Neural crest cell (in vitro differentiated cells): ENCODE measurements around the gene ICOS. TPM values are rescaled to one million over a fixed set of nuclear protein-coding genes. Genes with fewer than 3 reads are reported as not detected.

ENCODE experiments used
- DNase-seq: peaks from one replicate; pipeline ENCODE4 v3.0.0; 2021; ENCODE audit warnings: low read depth, mixed read lengths, low spot score
- H3K27ac Mint-ChIP-seq: one replicate; pipeline ENCODE4 v1.8.0; 2021; ENCODE audit warnings: mild to moderate bottlenecking, mixed read lengths; ENCODE audit not compliant: unreplicated experiment
- H3K27me3 Mint-ChIP-seq: 2 replicates; pipeline ENCODE4 v1.8.0; 2021; ENCODE audit warnings: low read depth, mild to moderate bottlenecking, mixed read lengths
- H3K36me3 Mint-ChIP-seq: 2 replicates; pipeline ENCODE4 v1.8.0; 2021; ENCODE audit warnings: low read depth, mild to moderate bottlenecking, mixed read lengths
- H3K4me1 Mint-ChIP-seq: 2 replicates; pipeline ENCODE4 v1.8.0; 2021; ENCODE audit warnings: mixed read lengths
- H3K4me3 Mint-ChIP-seq: one replicate; pipeline ENCODE4 v1.8.0; 2021; ENCODE audit warnings: mild to moderate bottlenecking, mixed read lengths
- H3K9me3 Mint-ChIP-seq: 2 replicates; pipeline ENCODE4 v1.8.0; 2021; ENCODE audit warnings: mixed read lengths
- CTCF ChIP-seq: fragments of 200-600 bp; sonication (generic); conservative IDR thresholded peaks from 2 replicates; pipeline ENCODE4 v1.5.0; 2021; ENCODE audit warnings: antibody characterized with exemption, mild to moderate bottlenecking
- total RNA-seq: library from RNA; stranded (reverse); gene quantifications from 2 replicates; pipeline ENCODE4 v1.2.1, GENCODE V29; 2021

The ICOS gene
- total RNA-seq, 1 donor from 2014 or later, result not detected

GRCh38 chr2:203994735-203995134 is 58.2 kb downstream of the ICOS start:
- Mint-ChIP-seq H3K27ac (no peak overlapping the region), H3K27me3 (no peaks in the 10 kb centered on the region), H3K4me1 (peaks cover 4% of the 10 kb centered on the region), H3K9me3 (no peaks in the 10 kb centered on the region), H3K4me3 (no peak overlapping the region), H3K36me3 (no peaks in the 10 kb centered on the region)
- TF ChIP-seq CTCF, result no peak
- no peak for DNase-seq

- H3K9me3 Mint-ChIP-seq, result peaks cover under 1% of the 10 kb centered on the region
Measured at GRCh38 chr2:203996692-203997091, 60.1 kb downstream of the ICOS start.

DNA sequence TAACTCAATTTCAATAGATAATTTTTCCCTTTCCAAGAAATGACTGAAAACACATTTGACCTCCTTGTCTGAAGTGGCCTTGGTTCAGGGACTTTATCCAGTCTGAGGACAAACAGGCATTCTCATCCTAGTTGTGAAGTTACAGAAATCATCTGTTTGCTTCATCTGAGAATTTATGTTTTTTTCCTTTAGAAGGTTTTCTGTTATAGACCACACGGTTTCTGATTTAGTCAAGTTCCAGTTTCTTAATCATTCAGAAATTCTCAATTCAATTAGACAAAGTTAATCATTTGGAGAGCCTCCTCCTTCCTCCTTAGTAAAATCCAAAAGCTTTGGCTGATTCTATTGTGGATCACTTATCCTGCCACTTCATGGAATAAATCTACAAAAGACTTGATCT is 60.9 kb downstream of the ICOS start:
- no peaks in the 10 kb centered on the region for H3K27me3 Mint-ChIP-seq
- H3K9me3 Mint-ChIP-seq, result peaks cover 4% of the 10 kb centered on the region
- H3K27ac Mint-ChIP-seq, result no peak overlapping the region
- no peak overlapping the region for H3K4me3 Mint-ChIP-seq
- peaks cover 4% of the 10 kb centered on the region for H3K4me1 Mint-ChIP-seq
- TF ChIP-seq CTCF, result no peak
- no peak for DNase-seq
- no peaks in the 10 kb centered on the region for H3K36me3 Mint-ChIP-seq

More at GRCh38 chr2:203996692-203997091, 60.1 kb downstream of the ICOS start:
- H3K4me1 Mint-ChIP-seq, result peaks cover 4% of the 10 kb centered on the region
- H3K4me3 Mint-ChIP-seq, result no peak overlapping the region
- no peaks in the 10 kb centered on the region for H3K36me3 Mint-ChIP-seq
- no peak for TF ChIP-seq CTCF
- H3K27me3 Mint-ChIP-seq, result no peaks in the 10 kb centered on the region
- DNase-seq, result no peak
- no peak overlapping the region for H3K27ac Mint-ChIP-seq

DNA sequence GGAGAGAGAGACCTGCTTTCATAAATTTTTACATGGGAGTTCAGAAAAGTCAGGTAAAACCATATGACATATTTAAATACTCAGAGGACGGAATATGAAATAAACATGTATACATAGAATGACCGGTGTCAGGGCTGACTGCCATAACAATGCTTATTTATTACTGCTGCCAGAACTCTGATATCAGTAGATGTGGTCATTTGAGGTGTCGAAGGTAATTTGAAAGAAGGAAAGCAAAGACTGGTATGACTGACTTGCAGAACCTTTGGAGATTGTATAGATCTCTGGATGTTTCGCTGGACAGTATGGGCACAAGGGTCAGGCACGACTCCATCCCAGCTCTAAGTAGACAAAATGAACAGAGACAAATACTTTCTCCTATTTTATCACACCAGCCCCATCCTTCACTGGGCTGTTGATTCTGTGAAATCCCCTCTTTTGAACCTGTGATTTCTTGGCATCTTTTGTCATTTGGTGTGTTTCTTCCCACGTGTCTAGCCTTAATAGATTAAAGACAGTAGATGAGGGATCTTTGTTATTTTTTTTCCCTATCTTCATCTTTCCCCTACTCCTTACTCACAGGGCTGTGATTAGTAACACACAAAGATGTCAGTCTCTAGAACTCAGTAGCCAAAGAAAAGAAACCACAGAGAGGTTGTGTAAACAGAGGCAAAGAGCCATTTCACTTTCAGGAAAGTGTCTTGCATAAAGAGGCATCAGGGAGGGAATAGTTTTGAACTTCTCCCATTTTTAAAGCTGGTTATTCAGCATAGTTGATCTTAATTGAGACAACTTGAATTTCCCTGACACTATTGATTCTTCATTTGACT is 61.6 kb downstream of the ICOS start:
- peaks cover 4% of the 10 kb centered on the region for H3K4me1 Mint-ChIP-seq
- no peak overlapping the region for H3K27ac Mint-ChIP-seq
- DNase-seq, result no peak
- no peaks in the 10 kb centered on the region for H3K36me3 Mint-ChIP-seq
- H3K9me3 Mint-ChIP-seq, result peaks cover 4% of the 10 kb centered on the region
- no peak overlapping the region for H3K4me3 Mint-ChIP-seq
- no peak for TF ChIP-seq CTCF
- H3K27me3 Mint-ChIP-seq, result no peaks in the 10 kb centered on the region

GRCh38 chr2:203999835-204000234 is 63.3 kb downstream of the ICOS start:
- Mint-ChIP-seq H3K4me1 (peaks cover 4% of the 10 kb centered on the region), H3K36me3 (no peaks in the 10 kb centered on the region), H3K27ac (no peak overlapping the region), H3K4me3 (no peak overlapping the region), H3K27me3 (no peaks in the 10 kb centered on the region), H3K9me3 (peaks cover 4% of the 10 kb centered on the region)
- TF ChIP-seq CTCF, result no peak
- no peak for DNase-seq
